NCI-H82 (cell line): ENCODE data around the gene MED9.
A peak's percentile ranks its signal among the peaks of the same experiment; 100 is the strongest.

Experiments used
- DNase-seq: peaks from one replicate; lab custom pipeline; 2025; lab: John Stamatoyannopoulos, UW

The MED9 gene

GRCh38 chr17:17504341-17505140 lies 27.7 kb downstream of the MED9 start:
- DNase-seq = no peak

- DNase-seq = no peak
Observed at GRCh38 chr17:17505151-17505550, 28.4 kb downstream of the MED9 start.

- DNase-seq = no peak
Observed at GRCh38 chr17:17505610-17506171, 28.9 kb downstream of the MED9 start.

GRCh38 chr17:17506181-17506741 lies 29.5 kb downstream of the MED9 start:
- DNase-seq = no peak

- no peak for DNase-seq
Observed at GRCh38 chr17:17506893-17507464, 30.2 kb downstream of the MED9 start.

- DNase-seq = no peak
Observed at GRCh38 chr17:17507465-17508011, 30.7 kb downstream of the MED9 start.

GRCh38 chr17:17508019-17508535 lies 31.3 kb downstream of the MED9 start:
- no peak for DNase-seq

GRCh38 chr17:17508646-17509591 lies 32.1 kb downstream of the MED9 start:
- DNase-seq = no peak

GRCh38 chr17:17509601-17510425 lies 33.0 kb downstream of the MED9 start:
- no peak for DNase-seq

GRCh38 chr17:17510456-17511292 lies 33.9 kb downstream of the MED9 start:
- DNase-seq = no peak

- DNase-seq = no peak
Observed at GRCh38 chr17:17511293-17511741, 34.5 kb downstream of the MED9 start.

- DNase-seq = no peak
Observed at GRCh38 chr17:17511881-17512858, 35.4 kb downstream of the MED9 start.

- DNase-seq = no peak
Observed at GRCh38 chr17:17512866-17513265, 36.1 kb downstream of the MED9 start.

- no peak for DNase-seq
Observed at GRCh38 chr17:17513626-17514025, 36.8 kb downstream of the MED9 start.

- DNase-seq = no peak
Observed at GRCh38 chr17:17514361-17514992, 37.7 kb downstream of the MED9 start.

GRCh38 chr17:17514993-17515933 lies 38.5 kb downstream of the MED9 start:
- peak; percentile 45 for DNase-seq
